T-helper 22 cell (primary cell): ENCODE results near the gene PEX11G.

ENCODE experiments used
- DNase-seq: peaks from one replicate; pipeline ENCODE4 v3.0.0-alpha.2; 2020; ENCODE audit warnings: low read depth

The PEX11G gene

GRCh38 chr19:7492558-7492957 lies 3.7 kb upstream of the PEX11G start:
- no peak for DNase-seq

- DNase-seq: no peak
These were observed 3.3 kb upstream of the PEX11G start for GRCh38 chr19:7492142-7492541.

GRCh38 chr19:7489609-7490044 lies 792 bp upstream of the PEX11G start:
- DNase-seq: no peak

- no peak for DNase-seq
These were observed 1.9 kb downstream of the PEX11G start for GRCh38 chr19:7486923-7487322.

GRCh38 chr19:7483720-7484201 lies 5.1 kb downstream of the PEX11G start:
- DNase-seq: no peak

- no peak for DNase-seq
These were observed 6.0 kb downstream of the PEX11G start for GRCh38 chr19:7482584-7483439.

GRCh38 chr19:7480970-7481255 lies 7.9 kb downstream of the PEX11G start:
- DNase-seq: no peak

GRCh38 chr19:7480222-7480969 lies 8.4 kb downstream of the PEX11G start:
- DNase-seq: no peak

GRCh38 chr19:7478843-7479227 lies 10.0 kb downstream of the PEX11G start:
- DNase-seq: no peak

GRCh38 chr19:7478173-7478842 lies 10.5 kb downstream of the PEX11G start:
- DNase-seq: no peak

- DNase-seq: no peak
These were observed 11.1 kb downstream of the PEX11G start for GRCh38 chr19:7477758-7478157.

- no peak for DNase-seq
These were observed 11.9 kb downstream of the PEX11G start for GRCh38 chr19:7476777-7477494.

- no peak for DNase-seq
These were observed 12.6 kb downstream of the PEX11G start for GRCh38 chr19:7476241-7476640.

GRCh38 chr19:7475665-7476064 lies 13.2 kb downstream of the PEX11G start:
- no peak for DNase-seq

GRCh38 chr19:7471696-7472615 lies 16.9 kb downstream of the PEX11G start:
- DNase-seq: no peak

- DNase-seq: no peak
These were observed 18.1 kb downstream of the PEX11G start for GRCh38 chr19:7470540-7471305.

- DNase-seq: no peak
These were observed 19.1 kb downstream of the PEX11G start for GRCh38 chr19:7469669-7470285.

- no peak for DNase-seq
These were observed 20.0 kb downstream of the PEX11G start for GRCh38 chr19:7468840-7469239.

GRCh38 chr19:7467009-7467989 lies 21.5 kb downstream of the PEX11G start:
- no peak for DNase-seq
